ENCODE measurements around the gene SRPK3.

The SRPK3 gene

GRCh38 chrX:153789654-153790053, 8.8 kb downstream of the SRPK3 start:
- no peak for TF ChIP-seq CTCF (conservative IDR thresholded peaks at IDR 0.05; ENCODE audit: control insufficient read depth, insufficient read depth, low read depth, low read length)
- DNase-seq (ENCODE audit: low read depth): no peak
- no peak overlapping the region for H3K4me3 ChIP-seq (ENCODE audit: control insufficient read depth, low read depth, low read length)

- TF ChIP-seq CTCF (conservative IDR thresholded peaks at IDR 0.05; ENCODE audit: control insufficient read depth, insufficient read depth, low read depth, low read length): no peak
- H3K4me3 ChIP-seq (ENCODE audit: control insufficient read depth, low read depth, low read length): no peak overlapping the region
- DNase-seq (ENCODE audit: low read depth): no peak
Observed at GRCh38 chrX:153791104-153791852, 10.4 kb downstream of the SRPK3 start.

GRCh38 chrX:153792368-153792767, 11.5 kb downstream of the SRPK3 start:
- H3K4me3 ChIP-seq (ENCODE audit: control insufficient read depth, low read depth, low read length): no peak overlapping the region
- DNase-seq (ENCODE audit: low read depth): no peak
- TF ChIP-seq CTCF (conservative IDR thresholded peaks at IDR 0.05; ENCODE audit: control insufficient read depth, insufficient read depth, low read depth, low read length): no peak

GRCh38 chrX:153793291-153793690, 12.4 kb downstream of the SRPK3 start:
- no peak for TF ChIP-seq CTCF (conservative IDR thresholded peaks at IDR 0.05; ENCODE audit: control insufficient read depth, insufficient read depth, low read depth, low read length)
- H3K4me3 ChIP-seq (ENCODE audit: control insufficient read depth, low read depth, low read length): peak overlapping the region; percentile 74
- DNase-seq (ENCODE audit: low read depth): peak; percentile 22

- H3K4me3 ChIP-seq (ENCODE audit: control insufficient read depth, low read depth, low read length): peak within 1 kb of the TSS; percentile 74
- no peak for TF ChIP-seq CTCF (conservative IDR thresholded peaks at IDR 0.05; ENCODE audit: control insufficient read depth, insufficient read depth, low read depth, low read length)
- peak; percentile 92 for DNase-seq (ENCODE audit: low read depth)
Observed at GRCh38 chrX:153794018-153794896, 13.4 kb downstream of the SRPK3 start, which contains the start of the genes IDH3G and SSR4. IDH3G (minus strand) TSS chrX:153794375; CDS start chrX:153794326, 49 bp downstream. SSR4 (plus strand) TSS chrX:153794668; CDS start chrX:153794688, 20 bp downstream.

GRCh38 chrX:153794897-153795816, 14.3 kb downstream of the SRPK3 start:
- H3K4me3 ChIP-seq (ENCODE audit: control insufficient read depth, low read depth, low read length): peak overlapping the region; percentile 66
- peak; percentile 3 for DNase-seq (ENCODE audit: low read depth)
- no peak for TF ChIP-seq CTCF (conservative IDR thresholded peaks at IDR 0.05; ENCODE audit: control insufficient read depth, insufficient read depth, low read depth, low read length)

Measured in fibroblast of mammary gland (primary cell).